ENCODE measurements around the gene MTHFD1L. TPM values are rescaled to one million over a fixed set of nuclear protein-coding genes. Genes with fewer than 3 reads are reported as not detected.

Gene MTHFD1L
- total RNA-seq, 2 donors from 2014 or later = 3.1 to 18.7 TPM

GRCh38 chr6:151092591-151092990, 227.1 kb downstream of the MTHFD1L start:
- Histone ChIP-seq H3K27ac (no peak overlapping the region), H3K36me3 (no peaks in the 10 kb centered on the region), H3K9me3 (no peaks in the 10 kb centered on the region), H3K27me3 (replicated peaks; ENCODE audit: insufficient read depth) (no peaks in the 10 kb centered on the region), H3K4me3 (no peak overlapping the region), H3K4me1 (replicated peaks) (no peaks in the 10 kb centered on the region)
- intact Hi-C loops (cut with DNase I) = no loop called here
- TF ChIP-seq POLR2A (IDR thresholded peaks at IDR 0.05) = no peak
- TF ChIP-seq CTCF (IDR thresholded peaks at IDR 0.05) = no peak
- TF ChIP-seq POLR2AphosphoS5 (IDR thresholded peaks at IDR 0.05) = no peak
- no peak for DNase-seq (ENCODE audit: low spot score)
- 92% methylated on average over 5 of the region's 5 CpGs for WGBS

- no peaks in the 10 kb centered on the region for H3K27me3 ChIP-seq (replicated peaks; ENCODE audit: insufficient read depth)
- no peak for DNase-seq (ENCODE audit: low spot score)
- H3K36me3 ChIP-seq = no peaks in the 10 kb centered on the region
- H3K4me3 ChIP-seq = no peak overlapping the region
- 88% methylated on average over 5 of the region's 5 CpGs for WGBS
- TF ChIP-seq POLR2A (IDR thresholded peaks at IDR 0.05) = no peak
- no peak for TF ChIP-seq POLR2AphosphoS5 (IDR thresholded peaks at IDR 0.05)
- TF ChIP-seq CTCF (IDR thresholded peaks at IDR 0.05) = no peak
- H3K4me1 ChIP-seq (replicated peaks) = no peaks in the 10 kb centered on the region
- H3K27ac ChIP-seq = no peak overlapping the region
- no peaks in the 10 kb centered on the region for H3K9me3 ChIP-seq
- intact Hi-C loops (cut with DNase I) = no loop called here
These were observed 228.2 kb downstream of the MTHFD1L start for GRCh38 chr6:151093706-151094105.

GRCh38 chr6:151095538-151096254, 230.2 kb downstream of the MTHFD1L start:
- DNase-seq (ENCODE audit: low spot score) = no peak
- Histone ChIP-seq H3K36me3 (no peaks in the 10 kb centered on the region), H3K27me3 (replicated peaks; ENCODE audit: insufficient read depth) (no peaks in the 10 kb centered on the region), H3K9me3 (no peaks in the 10 kb centered on the region), H3K4me3 (no peak overlapping the region), H3K4me1 (replicated peaks) (no peaks in the 10 kb centered on the region), H3K27ac (no peak overlapping the region)
- whole genome bisulfite sequencing = 89% methylated on average over 6 of the region's 6 CpGs
- intact Hi-C loops (cut with DNase I) = no loop called here
- no peak for TF ChIP-seq CTCF (IDR thresholded peaks at IDR 0.05)
- no peak for TF ChIP-seq POLR2A (IDR thresholded peaks at IDR 0.05)
- TF ChIP-seq POLR2AphosphoS5 (IDR thresholded peaks at IDR 0.05) = no peak

GRCh38 chr6:151096255-151096612, 230.7 kb downstream of the MTHFD1L start:
- Histone ChIP-seq H3K9me3 (no peaks in the 10 kb centered on the region), H3K27ac (no peak overlapping the region), H3K4me1 (replicated peaks) (no peaks in the 10 kb centered on the region), H3K36me3 (no peaks in the 10 kb centered on the region), H3K27me3 (replicated peaks; ENCODE audit: insufficient read depth) (no peaks in the 10 kb centered on the region), H3K4me3 (no peak overlapping the region)
- intact Hi-C loops (cut with DNase I) = no loop called here
- WGBS = 60% methylated on average over 4 of the region's 4 CpGs
- TF ChIP-seq CTCF (IDR thresholded peaks at IDR 0.05) (no peak), POLR2AphosphoS5 (IDR thresholded peaks at IDR 0.05) (no peak), POLR2A (IDR thresholded peaks at IDR 0.05) (no peak)
- DNase-seq (ENCODE audit: low spot score) = no peak
